ENCODE results near the gene APOBEC3H. TPM values are rescaled to one million over a fixed set of nuclear protein-coding genes. Genes with fewer than 3 reads are reported as not detected.
A peak's percentile ranks its signal among the peaks of the same experiment; 100 is the strongest.
"Not testable (repeated sequence)": the region's sequence is repeated elsewhere in the genome, so short reads cannot be mapped to it uniquely, and the experiment has no call there.

APOBEC3H gene
- total RNA-seq, result 1 to 10 TPM in 1 of 10 donors, under 1 TPM in 1, not detected in 8; 0.41 to 1.9 TPM
- polyA plus RNA-seq, result under 1 TPM; 0.06 to 0.80 TPM
- long read RNA-seq, donor 1, result 0 reads
- long read RNA-seq, donor 2, result 0 reads
- long read RNA-seq, donor 3, result 0 reads

DNA sequence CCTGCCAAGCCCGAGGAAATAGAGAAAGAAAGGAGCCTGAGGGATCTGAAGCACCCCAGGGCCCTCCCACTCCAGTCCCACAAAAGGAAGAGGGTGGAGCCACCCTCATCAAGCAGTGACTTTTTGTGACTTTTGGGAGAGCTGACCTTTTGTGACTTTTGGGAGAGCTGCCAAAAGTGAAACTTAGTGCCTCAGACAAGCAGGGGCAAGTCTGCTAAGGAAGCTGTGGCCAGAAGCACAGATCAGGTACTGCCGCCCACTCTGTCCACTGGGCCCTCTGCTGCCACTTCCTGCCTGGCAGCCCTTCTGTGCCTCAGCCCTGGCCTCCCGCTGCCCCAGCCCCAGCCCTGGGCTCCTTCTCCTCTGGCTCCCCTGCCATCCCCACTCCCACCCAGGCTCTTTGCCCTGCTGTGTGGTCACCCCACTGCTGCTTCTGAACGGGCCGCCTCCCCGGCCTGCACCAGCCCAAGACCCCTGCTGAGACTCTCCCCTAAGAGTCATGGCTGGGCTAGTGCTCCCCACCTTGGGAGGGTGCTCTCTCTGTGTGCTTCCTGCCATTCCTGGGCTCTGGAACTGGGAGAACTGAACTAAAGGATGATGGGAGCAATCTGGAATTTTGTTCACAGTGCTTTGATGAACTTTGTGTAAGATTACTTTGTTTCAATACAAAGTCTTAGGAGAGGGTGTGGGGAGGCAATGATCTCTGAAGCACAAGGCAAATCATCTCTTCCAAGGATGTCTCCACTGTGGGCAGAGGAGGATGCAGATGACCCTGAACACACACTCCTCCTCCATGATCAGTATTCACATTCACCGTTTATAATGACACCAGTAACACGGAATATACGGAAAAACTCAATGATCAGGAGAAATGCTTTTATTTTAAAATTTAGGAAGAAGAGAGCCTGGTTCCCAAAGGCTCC is at the start of gene APOBEC3H:
TSS of gene APOBEC3H (plus strand) at position 147 of the 923 bp plus-strand sequence. CDS start 3,035 bp downstream, outside the sequence.
- DNase-seq (peak in 1 of 2 donors; percentile 47), ATAC-seq (peak; percentile 48 to 72 (median 62))
- Histone ChIP-seq H3K27ac (peak within 1 kb of the TSS in 8 of 10 donors; percentile 10 to 85 (median 46)), H3K27me3 (peaks cover 0 to 4% (median 0%) of the 10 kb centered on the region in 7 donors), H3K4me3 (peak within 1 kb of the TSS in 1 of 10 donors; percentile 26), H3K9me3 (no peaks in the 10 kb centered on the region), H3K36me3 (no peaks in the 10 kb centered on the region), H3K4me1 (peaks cover 0 to 44% (median 8%) of the 10 kb centered on the region in 9 donors)
- intact Hi-C loops (cut with DNase I), result no loop called here
- 60 to 77% methylated on average over 9 of the region's 9 CpGs for WGBS, 2 donors
- TF ChIP-seq, protein P1, sequence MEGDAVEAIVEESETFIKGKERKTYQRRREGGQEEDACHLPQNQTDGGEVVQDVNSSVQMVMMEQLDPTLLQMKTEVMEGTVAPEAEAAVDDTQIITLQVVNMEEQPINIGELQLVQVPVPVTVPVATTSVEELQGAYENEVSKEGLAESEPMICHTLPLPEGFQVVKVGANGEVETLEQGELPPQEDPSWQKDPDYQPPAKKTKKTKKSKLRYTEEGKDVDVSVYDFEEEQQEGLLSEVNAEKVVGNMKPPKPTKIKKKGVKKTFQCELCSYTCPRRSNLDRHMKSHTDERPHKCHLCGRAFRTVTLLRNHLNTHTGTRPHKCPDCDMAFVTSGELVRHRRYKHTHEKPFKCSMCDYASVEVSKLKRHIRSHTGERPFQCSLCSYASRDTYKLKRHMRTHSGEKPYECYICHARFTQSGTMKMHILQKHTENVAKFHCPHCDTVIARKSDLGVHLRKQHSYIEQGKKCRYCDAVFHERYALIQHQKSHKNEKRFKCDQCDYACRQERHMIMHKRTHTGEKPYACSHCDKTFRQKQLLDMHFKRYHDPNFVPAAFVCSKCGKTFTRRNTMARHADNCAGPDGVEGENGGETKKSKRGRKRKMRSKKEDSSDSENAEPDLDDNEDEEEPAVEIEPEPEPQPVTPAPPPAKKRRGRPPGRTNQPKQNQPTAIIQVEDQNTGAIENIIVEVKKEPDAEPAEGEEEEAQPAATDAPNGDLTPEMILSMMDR (IDR thresholded peaks at IDR 0.05), result no peak

DNA sequence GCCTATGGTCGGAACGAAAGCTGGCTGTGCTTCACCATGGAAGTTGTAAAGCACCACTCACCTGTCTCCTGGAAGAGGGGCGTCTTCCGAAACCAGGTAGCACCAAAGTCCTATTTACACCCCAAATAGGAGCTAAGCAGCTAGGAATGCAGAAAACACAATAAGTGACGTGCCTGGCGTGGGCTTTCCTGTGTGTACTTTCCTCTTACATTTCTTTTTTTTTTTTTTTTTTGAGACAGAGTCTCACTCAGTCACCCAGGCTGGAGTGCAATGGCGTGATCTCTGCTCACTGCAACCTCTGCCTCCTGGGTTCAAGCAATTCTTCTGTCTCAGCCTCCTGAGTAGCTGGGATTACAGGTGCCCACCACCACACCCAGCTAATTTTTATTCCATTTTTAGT is 47.6 kb upstream of the APOBEC3H start:
- DNase-seq; H3K9me3 ChIP-seq; H3K4me1 ChIP-seq; H3K4me3 ChIP-seq; H3K27me3 ChIP-seq; ATAC-seq; H3K27ac ChIP-seq; intact Hi-C loops (cut with DNase I): not testable (repeated sequence)
- 87 to 94% methylated on average over 7 of the region's 7 CpGs for WGBS, 2 donors
- H3K36me3 ChIP-seq, result peaks cover 0 to 12% (median 0%) of the 10 kb centered on the region in 9 donors

DNA sequence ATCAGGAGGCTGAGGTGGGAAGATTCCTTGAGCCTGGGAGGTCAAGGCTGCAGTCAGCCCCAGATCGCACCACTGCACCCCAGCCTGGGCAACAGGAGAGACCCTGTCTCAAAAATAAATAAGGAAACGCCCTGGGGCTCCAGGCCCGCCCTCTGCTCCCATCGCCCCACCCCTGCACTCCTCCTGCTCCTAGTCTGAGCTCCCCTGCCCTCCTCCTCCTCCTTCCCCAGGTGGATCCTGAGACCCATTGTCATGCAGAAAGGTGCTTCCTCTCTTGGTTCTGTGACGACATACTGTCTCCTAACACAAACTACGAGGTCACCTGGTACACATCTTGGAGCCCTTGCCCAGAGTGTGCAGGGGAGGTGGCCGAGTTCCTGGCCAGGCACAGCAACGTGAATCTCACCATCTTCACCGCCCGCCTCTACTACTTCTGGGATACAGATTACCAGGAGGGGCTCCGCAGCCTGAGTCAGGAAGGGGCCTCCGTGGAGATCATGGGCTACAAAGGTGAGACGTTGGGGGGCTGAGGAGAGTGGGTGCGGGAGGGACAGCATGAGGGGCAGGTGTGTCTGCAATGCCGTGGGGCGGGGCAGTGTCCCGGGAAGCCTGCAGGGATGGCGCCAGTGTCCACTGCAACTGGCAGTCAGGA is 45.1 kb upstream of the APOBEC3H start:
- 75 to 81% methylated on average over 15 to 16 of the region's 18 CpGs for WGBS, 2 donors
- DNase-seq; H3K27ac ChIP-seq; H3K4me3 ChIP-seq; ATAC-seq; intact Hi-C loops (cut with DNase I); H3K27me3 ChIP-seq; H3K36me3 ChIP-seq; H3K9me3 ChIP-seq; H3K4me1 ChIP-seq: not testable (repeated sequence)

DNA sequence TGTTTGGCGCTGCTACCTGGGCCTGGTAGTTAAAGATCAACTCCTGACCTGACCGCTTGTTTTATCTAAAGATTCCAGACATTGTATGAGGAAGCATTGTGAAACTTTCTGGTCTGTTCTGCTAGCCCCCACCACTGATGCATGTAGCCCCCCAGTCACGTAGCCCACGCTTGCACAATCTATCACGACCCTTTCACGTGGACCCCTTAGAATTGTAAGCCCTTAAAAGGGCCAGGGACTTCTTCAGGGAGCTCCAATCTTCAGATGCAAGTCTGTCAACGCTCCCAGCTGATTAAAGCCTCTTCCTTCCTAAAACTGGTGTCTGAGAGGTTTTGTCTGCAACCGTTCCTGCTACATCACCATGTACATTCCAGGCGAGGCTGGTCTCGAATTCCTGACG is 41.4 kb upstream of the APOBEC3H start:
- Histone ChIP-seq H3K36me3 (no peaks in the 10 kb centered on the region), H3K27ac (no peak overlapping the region), H3K27me3 (no peaks in the 10 kb centered on the region), H3K9me3 (peaks cover 0 to 6% (median 0%) of the 10 kb centered on the region in 11 donors), H3K4me3 (no peak overlapping the region), H3K4me1 (no peaks in the 10 kb centered on the region)
- ATAC-seq, result no peak
- no peak for DNase-seq
- intact Hi-C loops (cut with DNase I), result no loop called here
- 95% methylated on average over 11 of the region's 11 CpGs for WGBS, 2 donors
- TF ChIP-seq, protein P1 (IDR thresholded peaks at IDR 0.05), result no peak

DNA sequence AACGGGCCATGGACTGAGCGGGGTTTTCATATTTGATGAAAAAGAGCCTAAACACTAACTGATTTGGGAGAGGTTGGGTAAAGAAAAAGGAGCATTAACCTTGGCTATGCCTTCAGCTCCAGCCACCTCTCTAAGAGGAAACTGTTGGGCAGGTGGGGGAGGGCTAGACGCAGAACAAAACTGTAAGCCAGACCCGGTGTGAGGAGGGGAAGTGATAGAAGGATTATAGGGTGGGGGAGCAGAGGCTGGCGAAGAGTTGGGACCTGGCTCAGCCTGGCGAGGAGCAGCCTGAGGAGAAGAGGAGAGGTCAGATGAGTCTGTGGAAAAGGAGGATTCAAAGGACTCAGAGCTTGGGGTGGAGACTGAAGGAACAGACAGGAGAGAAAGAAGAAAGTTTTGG is 35.8 kb upstream of the APOBEC3H start:
- H3K27ac ChIP-seq; H3K36me3 ChIP-seq; ATAC-seq; H3K27me3 ChIP-seq; H3K9me3 ChIP-seq; DNase-seq; H3K4me3 ChIP-seq; H3K4me1 ChIP-seq; intact Hi-C loops (cut with DNase I): not testable (repeated sequence)
- WGBS, 2 donors, result 62 to 64% methylated on average over 6 of the region's 6 CpGs

DNA sequence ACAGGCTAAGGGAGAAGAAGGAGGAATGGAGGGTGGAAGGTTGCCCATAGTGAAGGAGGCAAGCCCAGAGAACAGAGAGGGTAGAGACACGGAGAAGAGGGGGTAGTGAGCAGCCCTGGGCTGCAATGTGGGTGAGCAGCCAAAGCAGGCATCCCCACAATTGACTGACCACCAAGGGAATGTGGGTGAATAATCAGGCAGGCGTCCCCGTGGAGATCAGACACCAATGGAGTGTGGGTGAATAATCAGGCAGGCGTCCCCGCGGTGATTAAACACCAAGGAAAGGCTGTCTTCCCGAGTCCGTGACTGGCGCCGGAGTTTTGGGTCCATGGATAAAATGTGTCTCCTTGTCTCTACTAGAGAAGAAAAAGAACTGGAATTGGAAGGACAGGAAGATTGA is 35.1 kb upstream of the APOBEC3H start:
- H3K36me3 ChIP-seq; H3K27ac ChIP-seq; H3K4me3 ChIP-seq; DNase-seq; H3K4me1 ChIP-seq; H3K27me3 ChIP-seq; intact Hi-C loops (cut with DNase I); ATAC-seq; H3K9me3 ChIP-seq: not testable (repeated sequence)
- WGBS, 2 donors, result 86 to 87% methylated on average over 10 of the region's 10 CpGs

DNA sequence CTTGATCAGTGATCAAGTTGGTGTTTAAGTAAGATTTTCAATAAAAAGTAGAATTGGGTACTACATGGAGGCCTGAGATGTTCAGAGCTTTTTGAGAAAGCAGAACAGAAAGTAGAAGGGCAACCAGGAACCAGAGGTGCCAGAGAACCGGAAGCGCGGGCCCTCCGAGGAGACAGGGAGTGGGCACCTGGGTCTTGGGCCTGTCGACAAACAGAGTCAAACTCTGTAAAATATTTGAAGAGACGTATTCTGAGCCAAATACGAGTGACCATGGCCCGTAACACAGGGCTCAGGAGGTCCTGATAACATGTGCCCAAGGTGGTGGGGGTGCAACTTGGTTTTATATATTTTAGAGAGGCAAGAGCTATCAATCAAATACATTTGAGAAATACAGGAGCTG is 33.1 kb upstream of the APOBEC3H start:
- H3K4me1 ChIP-seq; H3K27ac ChIP-seq; H3K9me3 ChIP-seq; H3K27me3 ChIP-seq; DNase-seq; intact Hi-C loops (cut with DNase I); ATAC-seq; H3K36me3 ChIP-seq; H3K4me3 ChIP-seq: not testable (repeated sequence)
- WGBS, 2 donors, result 90 to 94% methylated on average over 8 of the region's 8 CpGs

DNA sequence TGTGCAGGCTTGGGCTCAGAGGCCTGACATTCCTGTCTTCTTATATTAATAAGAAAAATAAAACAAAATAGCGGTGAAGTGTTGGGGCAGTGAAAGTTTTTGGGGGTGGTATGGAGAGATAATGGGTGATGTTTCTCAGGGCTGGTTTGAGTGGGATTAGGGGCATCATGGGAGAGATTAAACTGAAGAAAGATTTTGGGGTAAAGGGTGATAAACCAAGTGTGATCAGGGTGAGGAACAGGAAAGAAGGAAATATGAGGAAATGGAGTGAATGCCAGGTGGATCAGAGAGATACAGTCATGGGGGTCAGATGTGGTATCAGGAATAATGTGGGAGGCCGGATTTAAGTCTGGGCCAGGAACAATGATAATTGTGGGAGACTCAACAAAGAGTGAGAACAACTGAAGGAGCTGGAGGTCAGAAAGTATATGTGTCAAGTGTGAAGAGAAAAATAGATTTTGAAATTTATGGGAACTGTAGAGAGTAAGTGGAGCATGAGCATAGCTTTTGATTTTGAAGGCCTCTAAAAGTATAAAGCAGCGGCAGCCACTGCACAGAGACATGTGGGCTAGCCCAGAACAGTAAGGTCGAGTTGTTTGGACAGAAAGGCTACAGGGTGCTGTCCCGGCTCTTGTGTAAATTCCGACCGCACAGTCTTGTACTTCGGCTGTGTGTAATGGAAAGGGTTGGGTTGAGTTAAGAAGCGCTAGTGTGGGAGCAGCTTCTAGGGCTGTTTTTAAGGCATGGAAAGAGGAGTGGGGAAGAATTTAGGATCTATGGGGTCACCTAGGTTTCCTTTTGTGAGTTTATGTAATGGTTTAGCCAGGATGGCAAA is 30.4 kb upstream of the APOBEC3H start:
- H3K4me3 ChIP-seq; H3K4me1 ChIP-seq; H3K36me3 ChIP-seq; ATAC-seq; H3K27me3 ChIP-seq; DNase-seq; H3K27ac ChIP-seq; intact Hi-C loops (cut with DNase I); H3K9me3 ChIP-seq: not testable (repeated sequence)
- 93 to 94% methylated on average over 9 of the region's 9 CpGs for WGBS, 2 donors

Measured in heart right ventricle (tissue), 16 donors.